ENCODE data around the gene ZG16B.

The ZG16B gene

GRCh38 chr16:2799205-2799858 lies 30.8 kb upstream of the ZG16B start:
- no peaks in the 10 kb centered on the region for H3K36me3 ChIP-seq
- H3K27me3 ChIP-seq: peaks cover 14% of the 10 kb centered on the region
- no peak overlapping the region for H3K27ac ChIP-seq
- no peak for TF ChIP-seq CTCF (IDR thresholded peaks at IDR 0.05)
- no peaks in the 10 kb centered on the region for H3K9me3 ChIP-seq
- no peak overlapping the region for H3K4me3 ChIP-seq (ENCODE audit: low read depth in 1 of 2, low read length in 1 of 2)
- peaks cover 10 to 13% of the 10 kb centered on the region in 2 experiments for H3K4me1 ChIP-seq (ENCODE audit: control insufficient read depth in 1 of 2, insufficient read depth in 1 of 2, low read depth in 1 of 2, low read length in 1 of 2)

- no peak overlapping the region for H3K27ac ChIP-seq
- TF ChIP-seq CTCF (IDR thresholded peaks at IDR 0.05): no peak
- no peaks in the 10 kb centered on the region for H3K36me3 ChIP-seq
- H3K9me3 ChIP-seq: no peaks in the 10 kb centered on the region
- peaks cover 5 to 8% of the 10 kb centered on the region in 2 experiments for H3K4me1 ChIP-seq (ENCODE audit: control insufficient read depth in 1 of 2, insufficient read depth in 1 of 2, low read depth in 1 of 2, low read length in 1 of 2)
- H3K27me3 ChIP-seq: peaks cover 16% of the 10 kb centered on the region
- no peak overlapping the region for H3K4me3 ChIP-seq (ENCODE audit: low read depth in 1 of 2, low read length in 1 of 2)
Measured at GRCh38 chr16:2799859-2800226, 30.3 kb upstream of the ZG16B start.

- TF ChIP-seq CTCF (IDR thresholded peaks at IDR 0.05): no peak
- peaks cover 29% of the 10 kb centered on the region for H3K27me3 ChIP-seq
- no peaks in the 10 kb centered on the region for H3K36me3 ChIP-seq
- H3K27ac ChIP-seq: no peak overlapping the region
- H3K4me1 ChIP-seq (ENCODE audit: control insufficient read depth in 1 of 2, insufficient read depth in 1 of 2, low read depth in 1 of 2, low read length in 1 of 2): no peaks in the 10 kb centered on the region
- H3K4me3 ChIP-seq (ENCODE audit: low read depth in 1 of 2, low read length in 1 of 2): no peak overlapping the region
- no peaks in the 10 kb centered on the region for H3K9me3 ChIP-seq
Measured at GRCh38 chr16:2803545-2804195, 26.4 kb upstream of the ZG16B start.

GRCh38 chr16:2804728-2805127 lies 25.4 kb upstream of the ZG16B start:
- Histone ChIP-seq H3K36me3 (no peaks in the 10 kb centered on the region), H3K27me3 (peaks cover 28% of the 10 kb centered on the region), H3K27ac (no peak overlapping the region), H3K4me3 (ENCODE audit: low read depth in 1 of 2, low read length in 1 of 2) (no peak overlapping the region), H3K4me1 (ENCODE audit: control insufficient read depth in 1 of 2, insufficient read depth in 1 of 2, low read depth in 1 of 2, low read length in 1 of 2) (no peaks in the 10 kb centered on the region), H3K9me3 (no peaks in the 10 kb centered on the region)
- no peak for TF ChIP-seq CTCF (IDR thresholded peaks at IDR 0.05)

- no peak overlapping the region for H3K27ac ChIP-seq
- H3K9me3 ChIP-seq: no peaks in the 10 kb centered on the region
- no peaks in the 10 kb centered on the region for H3K36me3 ChIP-seq
- peaks cover 40% of the 10 kb centered on the region for H3K27me3 ChIP-seq
- no peaks in the 10 kb centered on the region for H3K4me1 ChIP-seq (ENCODE audit: control insufficient read depth in 1 of 2, insufficient read depth in 1 of 2, low read depth in 1 of 2, low read length in 1 of 2)
- TF ChIP-seq CTCF (IDR thresholded peaks at IDR 0.05): no peak
- no peak overlapping the region for H3K4me3 ChIP-seq (ENCODE audit: low read depth in 1 of 2, low read length in 1 of 2)
Measured at GRCh38 chr16:2806286-2806685, 23.8 kb upstream of the ZG16B start.

All from neutrophil (primary cell).